ENCODE results near the gene PATZ1. TPM values are rescaled to one million over a fixed set of nuclear protein-coding genes. Genes with fewer than 3 reads are reported as not detected.

The PATZ1 gene
- total and polyA plus RNA-seq, 2 experiments from 2014 or later = 23.2 to 56.8 TPM

GRCh38 chr22:31284281-31285155 lies 61.6 kb downstream of the PATZ1 start:
- Histone ChIP-seq H3K4me3 (no peak overlapping the region), H3K27me3 (ENCODE audit: insufficient read depth) (peaks cover 7% of the 10 kb centered on the region; the same call in 1 of the 2 replicates), H4K20me1 (replicated peaks; ENCODE audit: insufficient read depth) (no peaks in the 10 kb centered on the region), H3K36me3 (ENCODE audit: insufficient read depth) (no peaks in the 10 kb centered on the region), H3F3A (replicated peaks; ENCODE audit: low read depth) (no peaks in the 10 kb centered on the region), H3K79me2 (replicated peaks; ENCODE audit: insufficient read depth) (no peaks in the 10 kb centered on the region), H3K9me2 (ENCODE audit: insufficient read depth) (no peaks in the 10 kb centered on the region), H3K4me2 (no peak overlapping the region), H2AFZ (no peak overlapping the region), H3K4me1 (ENCODE audit: insufficient read depth) (no peaks in the 10 kb centered on the region), H3K27ac (ENCODE audit: low read depth) (no peak overlapping the region)
- H3K27me3 Mint-ChIP-seq (ENCODE audit: insufficient read depth, low read depth, poor library complexity) = peaks cover 6% of the 10 kb centered on the region
- no peaks in the 10 kb centered on the region for H3K9me3 Mint-ChIP-seq
- H3K4me1 Mint-ChIP-seq = peaks cover 11% of the 10 kb centered on the region
- no peaks in the 10 kb centered on the region for H3K36me3 Mint-ChIP-seq (ENCODE audit: low read depth)
- DNase-seq (ENCODE audit: low spot score) (no peak), ATAC-seq (peak; percentile 43)
- H3K4me3 Mint-ChIP-seq = no peak overlapping the region
- TF ChIP-seq CREB1 (CRISPR knock-in tag; IDR thresholded peaks at IDR 0.05; ENCODE audit: low read depth) = no peak
- TF ChIP-seq ZNF114 (CRISPR knock-in tag; IDR thresholded peaks at IDR 0.05) = no peak
- TF ChIP-seq ETS1 (IDR thresholded peaks at IDR 0.05) = no peak
- TF ChIP-seq EZH2phosphoT487 (IDR thresholded peaks at IDR 0.05; ENCODE audit: unreplicated experiment) = no peak
- no peak for TF ChIP-seq NANOG (IDR thresholded peaks at IDR 0.05; ENCODE audit: borderline replicate concordance)
- no peak for TF ChIP-seq STAT1 (IDR thresholded peaks at IDR 0.05; ENCODE audit: unreplicated experiment)
- TF ChIP-seq CTCF (conservative IDR thresholded peaks at IDR 0.05; ENCODE audit: low read depth in 2 of 2) = no peak
- H3K27ac Mint-ChIP-seq = peak overlapping the region; percentile 81

- ATAC-seq (no peak), DNase-seq (ENCODE audit: low spot score) (no peak)
- Histone ChIP-seq H3K27me3 (ENCODE audit: insufficient read depth) (no peaks in the 10 kb centered on the region), H4K20me1 (replicated peaks; ENCODE audit: insufficient read depth) (no peaks in the 10 kb centered on the region), H3K4me1 (ENCODE audit: insufficient read depth) (no peaks in the 10 kb centered on the region), H2AFZ (no peak overlapping the region), H3K4me3 (no peak overlapping the region), H3K4me2 (no peak overlapping the region), H3K9me2 (ENCODE audit: insufficient read depth) (no peaks in the 10 kb centered on the region), H3F3A (replicated peaks; ENCODE audit: low read depth) (no peaks in the 10 kb centered on the region), H3K27ac (ENCODE audit: low read depth) (no peak overlapping the region), H3K36me3 (ENCODE audit: insufficient read depth) (no peaks in the 10 kb centered on the region; the same call in 1 of the 2 replicates), H3K79me2 (replicated peaks; ENCODE audit: insufficient read depth) (no peaks in the 10 kb centered on the region)
- peaks cover 11% of the 10 kb centered on the region for H3K4me1 Mint-ChIP-seq
- no peak overlapping the region for H3K4me3 Mint-ChIP-seq
- peaks cover 4% of the 10 kb centered on the region for H3K27me3 Mint-ChIP-seq (ENCODE audit: insufficient read depth, low read depth, poor library complexity)
- peaks cover 3% of the 10 kb centered on the region; the same call in 2 of the 3 replicates for H3K36me3 Mint-ChIP-seq (ENCODE audit: low read depth)
- no peaks in the 10 kb centered on the region for H3K9me3 Mint-ChIP-seq
- no peak overlapping the region for H3K27ac Mint-ChIP-seq
- no peak for TF ChIP-seq STAT1 (IDR thresholded peaks at IDR 0.05; ENCODE audit: unreplicated experiment)
- no peak for TF ChIP-seq EZH2phosphoT487 (IDR thresholded peaks at IDR 0.05; ENCODE audit: unreplicated experiment)
- TF ChIP-seq POLR2AphosphoS5 (IDR thresholded peaks at IDR 0.05; ENCODE audit: low read depth) = no peak
- TF ChIP-seq ZNF331 (CRISPR knock-in tag; IDR thresholded peaks at IDR 0.05; ENCODE audit: low read depth) = no peak
- no peak for TF ChIP-seq REST (IDR thresholded peaks at IDR 0.05; ENCODE audit: unreplicated experiment)
- TF ChIP-seq CTCF (conservative IDR thresholded peaks at IDR 0.05; ENCODE audit: low read depth in 2 of 2) = no peak
- TF ChIP-seq CREB1 (CRISPR knock-in tag; IDR thresholded peaks at IDR 0.05; ENCODE audit: low read depth) = no peak
- no peak for TF ChIP-seq NANOG (IDR thresholded peaks at IDR 0.05; ENCODE audit: borderline replicate concordance)
- no peak for TF ChIP-seq ZNF114 (CRISPR knock-in tag; IDR thresholded peaks at IDR 0.05)
- TF ChIP-seq EZH2 (IDR thresholded peaks at IDR 0.05; ENCODE audit: low read depth, unreplicated experiment) = no peak
Measured at GRCh38 chr22:31282748-31283468, 63.2 kb downstream of the PATZ1 start.

Data from GM23338 (cell line).